Measurements from ENCODE around the gene GPR84. TPM values are rescaled to one million over a fixed set of nuclear protein-coding genes. Genes with fewer than 3 reads are reported as not detected.

The GPR84 gene
- total and polyA plus RNA-seq, 2 experiments from 2014 or later = not detected

DNA sequence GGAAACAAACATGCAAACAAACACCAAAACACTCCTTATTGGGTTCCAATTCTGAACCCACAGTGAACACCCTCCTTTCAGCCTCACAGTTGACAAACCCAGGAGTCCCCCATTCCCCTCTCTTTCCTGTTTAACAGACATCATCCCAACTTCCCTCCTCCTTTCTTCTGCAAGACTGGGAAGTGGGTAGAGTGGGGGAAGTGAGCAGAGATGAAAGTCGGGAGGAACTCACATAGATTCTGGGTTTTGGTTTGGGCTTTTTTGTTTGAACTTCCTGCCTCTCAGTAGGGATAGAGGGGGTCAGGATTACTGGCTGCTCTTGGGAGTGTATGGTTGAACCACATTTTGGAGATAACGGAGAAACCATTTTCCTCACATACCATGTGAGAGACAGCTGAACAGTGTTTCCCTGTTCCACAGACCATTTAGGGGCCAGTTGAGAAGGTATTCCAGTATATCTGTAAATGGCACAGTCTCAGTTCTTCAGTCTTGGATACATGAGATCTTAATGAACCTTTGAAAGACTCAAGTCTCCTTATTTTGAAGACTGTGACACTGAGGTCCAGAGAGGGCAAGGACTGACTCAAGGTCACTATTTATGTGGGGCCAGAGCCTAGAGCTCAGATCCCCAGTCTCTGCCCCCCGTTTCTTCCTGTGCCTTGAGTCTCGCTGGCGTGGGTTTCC, 3.9 kb upstream of the GPR84 start:
- H3K27me3 Mint-ChIP-seq (ENCODE audit: insufficient read depth, low read depth, poor library complexity) = peaks cover 30% of the 10 kb centered on the region
- Histone ChIP-seq H3K36me3 (ENCODE audit: insufficient read depth) (no peaks in the 10 kb centered on the region), H3K4me1 (ENCODE audit: insufficient read depth) (peaks cover 14% of the 10 kb centered on the region), H3F3A (replicated peaks; ENCODE audit: low read depth) (peaks cover 4% of the 10 kb centered on the region), H2AFZ (peak overlapping the region; percentile 52; the same call in 1 of the 2 replicates), H3K27me3 (ENCODE audit: insufficient read depth) (peaks cover 41% of the 10 kb centered on the region), H3K4me2 (peak overlapping the region; percentile 91), H3K27ac (ENCODE audit: low read depth) (no peak overlapping the region), H3K79me2 (replicated peaks; ENCODE audit: insufficient read depth) (no peaks in the 10 kb centered on the region), H3K4me3 (peak overlapping the region; percentile 65), H3K9me2 (ENCODE audit: insufficient read depth) (no peaks in the 10 kb centered on the region), H4K20me1 (replicated peaks; ENCODE audit: insufficient read depth) (no peaks in the 10 kb centered on the region)
- no peak overlapping the region for H3K27ac Mint-ChIP-seq
- no peak for ATAC-seq
- no peak overlapping the region for H3K4me3 Mint-ChIP-seq
- TF ChIP-seq ZNF331 (CRISPR knock-in tag; IDR thresholded peaks at IDR 0.05; ENCODE audit: low read depth) = no peak
- TF ChIP-seq, protein P1, sequence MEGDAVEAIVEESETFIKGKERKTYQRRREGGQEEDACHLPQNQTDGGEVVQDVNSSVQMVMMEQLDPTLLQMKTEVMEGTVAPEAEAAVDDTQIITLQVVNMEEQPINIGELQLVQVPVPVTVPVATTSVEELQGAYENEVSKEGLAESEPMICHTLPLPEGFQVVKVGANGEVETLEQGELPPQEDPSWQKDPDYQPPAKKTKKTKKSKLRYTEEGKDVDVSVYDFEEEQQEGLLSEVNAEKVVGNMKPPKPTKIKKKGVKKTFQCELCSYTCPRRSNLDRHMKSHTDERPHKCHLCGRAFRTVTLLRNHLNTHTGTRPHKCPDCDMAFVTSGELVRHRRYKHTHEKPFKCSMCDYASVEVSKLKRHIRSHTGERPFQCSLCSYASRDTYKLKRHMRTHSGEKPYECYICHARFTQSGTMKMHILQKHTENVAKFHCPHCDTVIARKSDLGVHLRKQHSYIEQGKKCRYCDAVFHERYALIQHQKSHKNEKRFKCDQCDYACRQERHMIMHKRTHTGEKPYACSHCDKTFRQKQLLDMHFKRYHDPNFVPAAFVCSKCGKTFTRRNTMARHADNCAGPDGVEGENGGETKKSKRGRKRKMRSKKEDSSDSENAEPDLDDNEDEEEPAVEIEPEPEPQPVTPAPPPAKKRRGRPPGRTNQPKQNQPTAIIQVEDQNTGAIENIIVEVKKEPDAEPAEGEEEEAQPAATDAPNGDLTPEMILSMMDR (conservative IDR thresholded peaks at IDR 0.05; ENCODE audit: low read depth in 2 of 2) = no peak
- no peak for TF ChIP-seq POLR2AphosphoS5 (IDR thresholded peaks at IDR 0.05; ENCODE audit: low read depth)
- TF ChIP-seq, protein P2, sequence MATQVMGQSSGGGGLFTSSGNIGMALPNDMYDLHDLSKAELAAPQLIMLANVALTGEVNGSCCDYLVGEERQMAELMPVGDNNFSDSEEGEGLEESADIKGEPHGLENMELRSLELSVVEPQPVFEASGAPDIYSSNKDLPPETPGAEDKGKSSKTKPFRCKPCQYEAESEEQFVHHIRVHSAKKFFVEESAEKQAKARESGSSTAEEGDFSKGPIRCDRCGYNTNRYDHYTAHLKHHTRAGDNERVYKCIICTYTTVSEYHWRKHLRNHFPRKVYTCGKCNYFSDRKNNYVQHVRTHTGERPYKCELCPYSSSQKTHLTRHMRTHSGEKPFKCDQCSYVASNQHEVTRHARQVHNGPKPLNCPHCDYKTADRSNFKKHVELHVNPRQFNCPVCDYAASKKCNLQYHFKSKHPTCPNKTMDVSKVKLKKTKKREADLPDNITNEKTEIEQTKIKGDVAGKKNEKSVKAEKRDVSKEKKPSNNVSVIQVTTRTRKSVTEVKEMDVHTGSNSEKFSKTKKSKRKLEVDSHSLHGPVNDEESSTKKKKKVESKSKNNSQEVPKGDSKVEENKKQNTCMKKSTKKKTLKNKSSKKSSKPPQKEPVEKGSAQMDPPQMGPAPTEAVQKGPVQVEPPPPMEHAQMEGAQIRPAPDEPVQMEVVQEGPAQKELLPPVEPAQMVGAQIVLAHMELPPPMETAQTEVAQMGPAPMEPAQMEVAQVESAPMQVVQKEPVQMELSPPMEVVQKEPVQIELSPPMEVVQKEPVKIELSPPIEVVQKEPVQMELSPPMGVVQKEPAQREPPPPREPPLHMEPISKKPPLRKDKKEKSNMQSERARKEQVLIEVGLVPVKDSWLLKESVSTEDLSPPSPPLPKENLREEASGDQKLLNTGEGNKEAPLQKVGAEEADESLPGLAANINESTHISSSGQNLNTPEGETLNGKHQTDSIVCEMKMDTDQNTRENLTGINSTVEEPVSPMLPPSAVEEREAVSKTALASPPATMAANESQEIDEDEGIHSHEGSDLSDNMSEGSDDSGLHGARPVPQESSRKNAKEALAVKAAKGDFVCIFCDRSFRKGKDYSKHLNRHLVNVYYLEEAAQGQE (IDR thresholded peaks at IDR 0.05; ENCODE audit: unreplicated experiment) = no peak
- no peak for TF ChIP-seq ZNF114 (CRISPR knock-in tag; IDR thresholded peaks at IDR 0.05)
- no peak for TF ChIP-seq EZH2 (IDR thresholded peaks at IDR 0.05; ENCODE audit: low read depth, unreplicated experiment)
- TF ChIP-seq, protein P3, sequence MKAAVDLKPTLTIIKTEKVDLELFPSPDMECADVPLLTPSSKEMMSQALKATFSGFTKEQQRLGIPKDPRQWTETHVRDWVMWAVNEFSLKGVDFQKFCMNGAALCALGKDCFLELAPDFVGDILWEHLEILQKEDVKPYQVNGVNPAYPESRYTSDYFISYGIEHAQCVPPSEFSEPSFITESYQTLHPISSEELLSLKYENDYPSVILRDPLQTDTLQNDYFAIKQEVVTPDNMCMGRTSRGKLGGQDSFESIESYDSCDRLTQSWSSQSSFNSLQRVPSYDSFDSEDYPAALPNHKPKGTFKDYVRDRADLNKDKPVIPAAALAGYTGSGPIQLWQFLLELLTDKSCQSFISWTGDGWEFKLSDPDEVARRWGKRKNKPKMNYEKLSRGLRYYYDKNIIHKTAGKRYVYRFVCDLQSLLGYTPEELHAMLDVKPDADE (IDR thresholded peaks at IDR 0.05) = no peak
- TF ChIP-seq EZH2phosphoT487 (IDR thresholded peaks at IDR 0.05; ENCODE audit: unreplicated experiment) = no peak
- no peak for TF ChIP-seq NANOG (IDR thresholded peaks at IDR 0.05; ENCODE audit: borderline replicate concordance)
- TF ChIP-seq, protein P4, sequence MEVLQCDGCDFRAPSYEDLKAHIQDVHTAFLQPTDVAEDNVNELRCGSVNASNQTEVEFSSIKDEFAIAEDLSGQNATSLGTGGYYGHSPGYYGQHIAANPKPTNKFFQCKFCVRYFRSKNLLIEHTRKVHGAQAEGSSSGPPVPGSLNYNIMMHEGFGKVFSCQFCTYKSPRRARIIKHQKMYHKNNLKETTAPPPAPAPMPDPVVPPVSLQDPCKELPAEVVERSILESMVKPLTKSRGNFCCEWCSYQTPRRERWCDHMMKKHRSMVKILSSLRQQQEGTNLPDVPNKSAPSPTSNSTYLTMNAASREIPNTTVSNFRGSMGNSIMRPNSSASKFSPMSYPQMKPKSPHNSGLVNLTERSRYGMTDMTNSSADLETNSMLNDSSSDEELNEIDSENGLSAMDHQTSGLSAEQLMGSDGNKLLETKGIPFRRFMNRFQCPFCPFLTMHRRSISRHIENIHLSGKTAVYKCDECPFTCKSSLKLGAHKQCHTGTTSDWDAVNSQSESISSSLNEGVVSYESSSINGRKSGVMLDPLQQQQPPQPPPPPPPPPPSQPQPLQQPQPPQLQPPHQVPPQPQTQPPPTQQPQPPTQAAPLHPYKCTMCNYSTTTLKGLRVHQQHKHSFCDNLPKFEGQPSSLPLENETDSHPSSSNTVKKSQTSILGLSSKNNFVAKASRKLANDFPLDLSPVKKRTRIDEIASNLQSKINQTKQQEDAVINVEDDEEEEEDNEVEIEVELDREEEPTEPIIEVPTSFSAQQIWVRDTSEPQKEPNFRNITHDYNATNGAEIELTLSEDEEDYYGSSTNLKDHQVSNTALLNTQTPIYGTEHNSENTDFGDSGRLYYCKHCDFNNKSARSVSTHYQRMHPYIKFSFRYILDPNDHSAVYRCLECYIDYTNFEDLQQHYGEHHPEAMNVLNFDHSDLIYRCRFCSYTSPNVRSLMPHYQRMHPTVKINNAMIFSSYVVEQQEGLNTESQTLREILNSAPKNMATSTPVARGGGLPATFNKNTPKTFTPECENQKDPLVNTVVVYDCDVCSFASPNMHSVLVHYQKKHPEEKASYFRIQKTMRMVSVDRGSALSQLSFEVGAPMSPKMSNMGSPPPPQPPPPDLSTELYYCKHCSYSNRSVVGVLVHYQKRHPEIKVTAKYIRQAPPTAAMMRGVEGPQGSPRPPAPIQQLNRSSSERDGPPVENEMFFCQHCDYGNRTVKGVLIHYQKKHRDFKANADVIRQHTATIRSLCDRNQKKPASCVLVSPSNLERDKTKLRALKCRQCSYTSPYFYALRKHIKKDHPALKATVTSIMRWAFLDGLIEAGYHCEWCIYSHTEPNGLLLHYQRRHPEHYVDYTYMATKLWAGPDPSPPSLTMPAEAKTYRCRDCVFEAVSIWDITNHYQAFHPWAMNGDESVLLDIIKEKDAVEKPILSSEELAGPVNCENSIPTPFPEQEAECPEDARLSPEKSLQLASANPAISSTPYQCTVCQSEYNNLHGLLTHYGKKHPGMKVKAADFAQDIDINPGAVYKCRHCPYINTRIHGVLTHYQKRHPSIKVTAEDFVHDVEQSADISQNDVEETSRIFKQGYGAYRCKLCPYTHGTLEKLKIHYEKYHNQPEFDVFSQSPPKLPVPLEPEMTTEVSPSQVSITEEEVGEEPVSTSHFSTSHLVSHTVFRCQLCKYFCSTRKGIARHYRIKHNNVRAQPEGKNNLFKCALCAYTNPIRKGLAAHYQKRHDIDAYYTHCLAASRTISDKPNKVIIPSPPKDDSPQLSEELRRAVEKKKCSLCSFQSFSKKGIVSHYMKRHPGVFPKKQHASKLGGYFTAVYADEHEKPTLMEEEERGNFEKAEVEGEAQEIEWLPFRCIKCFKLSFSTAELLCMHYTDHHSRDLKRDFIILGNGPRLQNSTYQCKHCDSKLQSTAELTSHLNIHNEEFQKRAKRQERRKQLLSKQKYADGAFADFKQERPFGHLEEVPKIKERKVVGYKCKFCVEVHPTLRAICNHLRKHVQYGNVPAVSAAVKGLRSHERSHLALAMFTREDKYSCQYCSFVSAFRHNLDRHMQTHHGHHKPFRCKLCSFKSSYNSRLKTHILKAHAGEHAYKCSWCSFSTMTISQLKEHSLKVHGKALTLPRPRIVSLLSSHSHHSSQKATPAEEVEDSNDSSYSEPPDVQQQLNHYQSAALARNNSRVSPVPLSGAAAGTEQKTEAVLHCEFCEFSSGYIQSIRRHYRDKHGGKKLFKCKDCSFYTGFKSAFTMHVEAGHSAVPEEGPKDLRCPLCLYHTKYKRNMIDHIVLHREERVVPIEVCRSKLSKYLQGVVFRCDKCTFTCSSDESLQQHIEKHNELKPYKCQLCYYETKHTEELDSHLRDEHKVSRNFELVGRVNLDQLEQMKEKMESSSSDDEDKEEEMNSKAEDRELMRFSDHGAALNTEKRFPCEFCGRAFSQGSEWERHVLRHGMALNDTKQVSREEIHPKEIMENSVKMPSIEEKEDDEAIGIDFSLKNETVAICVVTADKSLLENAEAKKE (CRISPR knock-in tag; IDR thresholded peaks at IDR 0.05) = no peak
- no peak for TF ChIP-seq JUNB (IDR thresholded peaks at IDR 0.05; ENCODE audit: unreplicated experiment)
- no peak for TF ChIP-seq STAT1 (IDR thresholded peaks at IDR 0.05; ENCODE audit: unreplicated experiment)
- DNase-seq (ENCODE audit: low spot score) = no peak
- peaks cover 12% of the 10 kb centered on the region for H3K36me3 Mint-ChIP-seq (ENCODE audit: low read depth)
- no peaks in the 10 kb centered on the region for H3K9me3 Mint-ChIP-seq
- H3K4me1 Mint-ChIP-seq = peaks cover 25% of the 10 kb centered on the region
